Neutrophil (primary cell): ENCODE measurements around the gene PLPPR4.

ENCODE experiments used
- H3K27ac ChIP-seq: fragments of 200-600 bp; sonication (generic); 2 replicates; pipeline ENCODE4 v1.5.1; 2016; ENCODE audit warnings: mild to moderate bottlenecking, moderate library complexity
- H3K27me3 ChIP-seq: fragments of 200-600 bp; sonication (generic); 2 replicates; pipeline ENCODE4 v1.6.0; 2016; ENCODE audit warnings: mild to moderate bottlenecking
- H3K36me3 ChIP-seq: fragments of 200-600 bp; sonication (generic); 2 replicates; pipeline ENCODE4 v1.5.1; 2017
- H3K4me1 ChIP-seq, 2 experiments: fragments of 200-600 bp in 1 of 2; sonication (generic) in 1 of 2; 1 replicate in 1 of 2; 2 replicates in 1 of 2; pipeline versions ENCODE4 v1.5.1 to v1.6.1; 2013 to 2016; ENCODE audit warnings: low read depth in 1 of 2, low read length in 1 of 2, mild to moderate bottlenecking in 1 of 2, moderate library complexity in 1 of 2; ENCODE audit not compliant: control insufficient read depth in 1 of 2, insufficient read depth in 1 of 2
- H3K4me3 ChIP-seq, 2 experiments: fragments of 200-600 bp in 1 of 2; sonication (generic) in 1 of 2; 1 replicate in 1 of 2; 2 replicates in 1 of 2; pipeline ENCODE4 v1.5.1; 2013 to 2016; ENCODE audit warnings: low read depth in 1 of 2, low read length in 1 of 2, mild to moderate bottlenecking in 1 of 2, moderate library complexity in 1 of 2
- H3K9me3 ChIP-seq: fragments of 200-600 bp; sonication (generic); 2 replicates; pipeline ENCODE4 v1.5.1; 2016
- CTCF ChIP-seq: fragments of 200-600 bp; sonication (generic); IDR thresholded peaks from 2 replicates; pipeline ENCODE4 v1.5.1; 2016; ENCODE audit warnings: antibody characterized with exemption

Gene PLPPR4

DNA sequence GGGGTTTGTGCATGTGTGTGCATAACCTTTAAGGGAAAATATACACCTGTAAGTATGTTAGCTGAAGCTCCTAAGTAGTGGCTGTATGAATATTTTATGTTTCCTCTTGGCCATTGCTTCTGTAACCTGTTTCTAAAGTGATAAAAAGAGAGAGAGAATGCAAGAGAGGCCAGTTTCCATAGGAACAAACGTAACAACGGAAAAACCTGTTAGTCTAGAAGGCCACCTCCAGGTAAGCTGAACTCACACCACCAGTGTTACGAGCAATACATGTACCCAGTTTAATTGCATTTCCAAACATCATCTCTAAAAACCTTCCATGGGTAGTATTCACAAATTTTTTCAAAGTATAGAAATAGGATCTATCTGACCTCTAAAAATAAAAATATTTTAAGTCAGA is 63.1 kb downstream of the PLPPR4 start:
- no peak for TF ChIP-seq CTCF
- no peak overlapping the region for H3K4me3 ChIP-seq
- H3K9me3 ChIP-seq = no peaks in the 10 kb centered on the region
- no peaks in the 10 kb centered on the region for H3K36me3 ChIP-seq
- H3K4me1 ChIP-seq = no peaks in the 10 kb centered on the region
- H3K27ac ChIP-seq = no peak overlapping the region
- no peaks in the 10 kb centered on the region for H3K27me3 ChIP-seq

- H3K4me3 ChIP-seq = no peak overlapping the region
- no peaks in the 10 kb centered on the region for H3K27me3 ChIP-seq
- H3K4me1 ChIP-seq = no peaks in the 10 kb centered on the region
- no peak overlapping the region for H3K27ac ChIP-seq
- no peaks in the 10 kb centered on the region for H3K36me3 ChIP-seq
- no peaks in the 10 kb centered on the region for H3K9me3 ChIP-seq
- TF ChIP-seq CTCF = no peak
Observed at GRCh38 chr1:99328171-99328570, 63.9 kb downstream of the PLPPR4 start.

GRCh38 chr1:99331083-99331482 is 66.8 kb downstream of the PLPPR4 start:
- TF ChIP-seq CTCF = no peak
- H3K27me3 ChIP-seq = no peaks in the 10 kb centered on the region
- no peaks in the 10 kb centered on the region for H3K9me3 ChIP-seq
- H3K27ac ChIP-seq = no peak overlapping the region
- H3K4me3 ChIP-seq = no peak overlapping the region
- no peaks in the 10 kb centered on the region for H3K4me1 ChIP-seq
- H3K36me3 ChIP-seq = no peaks in the 10 kb centered on the region

DNA sequence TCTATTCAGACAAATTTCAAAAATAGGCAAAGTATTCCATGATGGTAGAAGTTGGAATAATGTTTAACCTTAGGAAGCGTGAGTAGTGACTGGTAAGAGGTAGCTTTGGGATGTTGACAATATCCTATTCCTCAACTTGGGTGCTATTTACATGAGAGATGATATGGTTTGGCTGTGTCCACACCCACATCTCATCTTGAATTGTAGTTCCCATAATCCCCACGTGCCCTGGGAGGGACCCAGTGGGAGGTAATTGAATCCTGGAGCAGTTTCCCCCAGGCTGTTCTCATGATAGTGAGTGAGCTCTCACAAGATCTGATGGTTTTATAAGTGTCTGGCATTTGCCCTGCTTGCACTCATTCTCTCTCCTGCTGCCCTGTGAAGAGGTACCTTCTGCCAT is 67.3 kb downstream of the PLPPR4 start:
- Histone ChIP-seq H3K36me3 (no peaks in the 10 kb centered on the region), H3K4me3 (no peak overlapping the region), H3K9me3 (no peaks in the 10 kb centered on the region), H3K4me1 (no peaks in the 10 kb centered on the region), H3K27me3 (no peaks in the 10 kb centered on the region), H3K27ac (no peak overlapping the region)
- TF ChIP-seq CTCF = no peak

- Histone ChIP-seq H3K27me3 (no peaks in the 10 kb centered on the region), H3K27ac (no peak overlapping the region)
Observed at GRCh38 chr1:99332561-99332960, 68.3 kb downstream of the PLPPR4 start.

More at GRCh38 chr1:99332561-99332960, 68.3 kb downstream of the PLPPR4 start:
- Histone ChIP-seq H3K9me3 (no peaks in the 10 kb centered on the region), H3K4me3 (no peak overlapping the region), H3K4me1 (no peaks in the 10 kb centered on the region), H3K36me3 (no peaks in the 10 kb centered on the region)
- no peak for TF ChIP-seq CTCF
